Measurements from ENCODE around the gene C7. TPM values are rescaled to one million over a fixed set of nuclear protein-coding genes. Genes with fewer than 3 reads are reported as not detected.

C7 gene
- total RNA-seq, 4 donors from 2014 or later: 87.0 to 239 (median 104) TPM

DNA sequence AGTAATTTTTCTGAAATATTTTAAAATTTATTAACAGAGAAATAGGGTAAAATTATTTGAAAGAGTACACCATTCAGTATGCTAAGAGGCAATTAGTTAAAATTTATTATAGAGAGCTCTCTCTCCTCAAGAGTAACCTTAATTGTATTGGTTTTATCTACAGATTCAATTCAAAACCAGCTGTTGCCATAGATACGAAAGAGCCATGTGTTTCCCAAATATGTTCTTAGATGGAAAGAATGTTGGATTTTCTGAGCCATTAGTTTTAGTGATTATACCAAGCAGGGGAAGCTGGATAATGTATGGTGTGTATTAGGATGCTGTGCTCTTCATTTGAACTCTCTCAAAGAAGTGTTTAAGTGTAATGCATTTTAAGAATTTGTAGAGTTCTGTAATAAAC, 27.8 kb downstream of the C7 start:
- no peak overlapping the region for H3K4me3 ChIP-seq
- DNase-seq (ENCODE audit: low spot score in 2 of 2): no peak
- no peak for TF ChIP-seq EP300 (IDR thresholded peaks at IDR 0.05)
- TF ChIP-seq CTCF (IDR thresholded peaks at IDR 0.05): no peak
- no peak for TF ChIP-seq POLR2A (IDR thresholded peaks at IDR 0.05)
- 63 to 76% methylated on average over 1 of the region's 1 CpG for WGBS, 2 donors
- H3K27ac ChIP-seq: no peak overlapping the region
- H3K27me3 ChIP-seq: no peaks in the 10 kb centered on the region
- no peaks in the 10 kb centered on the region for H3K4me1 ChIP-seq
- no peaks in the 10 kb centered on the region for H3K36me3 ChIP-seq
- no peaks in the 10 kb centered on the region for H3K9me3 ChIP-seq

DNA sequence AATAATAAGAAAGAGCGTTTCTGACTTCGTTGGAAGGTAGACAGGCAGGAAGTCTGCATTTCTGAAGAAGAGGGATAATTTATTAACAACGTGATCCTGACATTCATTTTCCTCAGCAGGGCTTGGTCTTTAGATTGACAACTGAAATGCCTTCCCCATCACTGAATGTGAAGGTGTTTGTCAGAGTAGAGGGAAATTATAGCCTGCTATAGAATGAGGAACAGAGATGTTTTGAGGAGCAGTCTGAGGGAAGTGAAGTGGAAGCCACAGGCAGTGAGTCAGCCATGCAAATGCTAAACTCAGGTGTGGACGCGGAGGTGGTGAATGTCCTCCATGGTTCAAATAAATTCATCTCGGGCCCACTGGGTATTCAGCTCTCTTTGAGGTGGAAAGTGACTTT, 30.5 kb downstream of the C7 start:
- TF ChIP-seq CTCF (IDR thresholded peaks at IDR 0.05) (no peak), EP300 (IDR thresholded peaks at IDR 0.05) (no peak), POLR2A (IDR thresholded peaks at IDR 0.05) (no peak)
- no peak overlapping the region for H3K4me3 ChIP-seq
- no peak for DNase-seq (ENCODE audit: low spot score in 2 of 2)
- H3K9me3 ChIP-seq: no peaks in the 10 kb centered on the region
- no peaks in the 10 kb centered on the region for H3K36me3 ChIP-seq
- H3K27me3 ChIP-seq: no peaks in the 10 kb centered on the region
- H3K27ac ChIP-seq: no peak overlapping the region
- no peaks in the 10 kb centered on the region for H3K4me1 ChIP-seq
- WGBS, 2 donors: 80 to 85% methylated on average over 6 of the region's 6 CpGs

- H3K9me3 ChIP-seq: no peaks in the 10 kb centered on the region
- no peaks in the 10 kb centered on the region for H3K4me1 ChIP-seq
- no peak overlapping the region for H3K27ac ChIP-seq
- DNase-seq (ENCODE audit: low spot score in 2 of 2): no peak
- no peaks in the 10 kb centered on the region for H3K27me3 ChIP-seq
- 95% methylated on average over 5 of the region's 5 CpGs for WGBS, 2 donors
- H3K36me3 ChIP-seq: no peaks in the 10 kb centered on the region
- TF ChIP-seq EP300 (IDR thresholded peaks at IDR 0.05) (no peak), POLR2A (IDR thresholded peaks at IDR 0.05) (no peak)
- no peak overlapping the region for H3K4me3 ChIP-seq
Observed at GRCh38 chr5:40945111-40945510, 35.8 kb downstream of the C7 start.

DNA sequence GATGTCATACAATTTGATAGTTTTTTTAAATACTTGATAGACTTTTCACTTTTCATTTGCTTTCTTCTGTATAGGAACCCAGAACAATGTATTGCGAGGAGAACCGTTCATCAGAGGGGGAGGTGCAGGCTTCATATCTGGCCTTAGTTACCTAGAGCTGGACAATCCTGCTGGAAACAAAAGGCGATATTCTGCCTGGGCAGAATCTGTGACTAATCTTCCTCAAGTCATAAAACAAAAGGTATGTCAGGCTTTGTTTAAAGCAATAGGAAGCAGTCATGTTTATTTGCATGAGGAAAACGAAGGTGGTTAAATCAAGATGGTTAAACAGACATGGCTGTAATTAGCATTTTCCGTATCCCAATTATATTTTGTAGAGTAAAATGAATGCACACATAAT, 46.0 kb downstream of the C7 start:
- Histone ChIP-seq H3K36me3 (peaks cover 0 to 19% (median 0%) of the 10 kb centered on the region in 3 donors), H3K27ac (no peak overlapping the region), H3K27me3 (no peaks in the 10 kb centered on the region), H3K4me1 (no peaks in the 10 kb centered on the region), H3K4me3 (no peak overlapping the region), H3K9me3 (peaks cover 0 to 16% (median 4%) of the 10 kb centered on the region in 4 donors)
- whole genome bisulfite sequencing, 2 donors: 72 to 81% methylated on average over 5 of the region's 5 CpGs
- TF ChIP-seq EP300 (IDR thresholded peaks at IDR 0.05) (no peak), CTCF (IDR thresholded peaks at IDR 0.05) (no peak), POLR2A (IDR thresholded peaks at IDR 0.05) (no peak)
- no peak for DNase-seq (ENCODE audit: low spot score in 2 of 2)

DNA sequence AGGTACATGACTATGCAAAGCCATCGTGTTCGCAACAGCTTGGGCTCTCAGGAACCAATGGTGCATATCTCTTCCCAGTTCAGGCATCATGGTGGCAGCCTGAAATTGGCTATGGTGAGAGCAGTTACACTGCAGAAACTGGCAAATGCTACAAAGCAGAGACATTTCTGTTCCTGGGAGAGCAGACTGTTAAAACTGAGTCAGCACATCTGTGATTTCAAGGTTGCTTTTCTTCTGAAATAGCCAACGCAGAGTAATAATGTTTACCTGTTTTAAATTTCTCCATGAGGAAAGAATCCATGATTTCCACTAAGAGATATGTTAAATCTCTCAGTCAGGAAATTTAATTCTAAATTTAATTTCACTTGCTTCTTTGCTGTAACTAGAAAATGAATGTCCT, 47.8 kb downstream of the C7 start:
- Histone ChIP-seq H3K27ac (no peak overlapping the region), H3K27me3 (no peaks in the 10 kb centered on the region), H3K36me3 (peaks cover 0 to 19% (median 0%) of the 10 kb centered on the region in 3 donors), H3K4me1 (no peaks in the 10 kb centered on the region), H3K4me3 (no peak overlapping the region), H3K9me3 (peaks cover 0 to 16% (median 4%) of the 10 kb centered on the region in 4 donors)
- DNase-seq (ENCODE audit: low spot score in 2 of 2): no peak
- 91 to 92% methylated on average over 3 of the region's 3 CpGs for WGBS, 2 donors
- TF ChIP-seq POLR2A (IDR thresholded peaks at IDR 0.05) (no peak), EP300 (IDR thresholded peaks at IDR 0.05) (no peak), CTCF (IDR thresholded peaks at IDR 0.05) (no peak)

GRCh38 chr5:40958811-40959210, 49.5 kb downstream of the C7 start:
- Histone ChIP-seq H3K4me1 (no peaks in the 10 kb centered on the region), H3K9me3 (peaks cover 0 to 16% (median 4%) of the 10 kb centered on the region in 4 donors), H3K27ac (no peak overlapping the region), H3K36me3 (peaks cover 0 to 19% (median 0%) of the 10 kb centered on the region in 3 donors), H3K4me3 (no peak overlapping the region), H3K27me3 (no peaks in the 10 kb centered on the region)
- 47 to 57% methylated on average over 5 of the region's 5 CpGs for WGBS, 2 donors
- no peak for DNase-seq (ENCODE audit: low spot score in 2 of 2)
- no peak for TF ChIP-seq EP300 (IDR thresholded peaks at IDR 0.05)
- no peak for TF ChIP-seq POLR2A (IDR thresholded peaks at IDR 0.05)
- TF ChIP-seq CTCF (IDR thresholded peaks at IDR 0.05): no peak

Measured in tibial nerve (tissue), 4 donors.